Stomach smooth muscle (tissue), 2 donors: Measurements from ENCODE around the gene CEP112.

Experiments used
- H3K27ac ChIP-seq: one replicate; pipeline ENCODE4 v1.7.0; 2013; ENCODE audit warnings: mild to moderate bottlenecking, low read length, inconsistent platforms
- H3K27me3 ChIP-seq, 2 donors: one replicate each; pipeline ENCODE4 v1.7.0; 2013; ENCODE audit warnings: low read length in 2 of 2; ENCODE audit not compliant: insufficient read depth in 2 of 2, control insufficient read depth in 1 of 2
- H3K36me3 ChIP-seq, 2 donors: one replicate each; pipeline ENCODE4 v1.7.0; 2013; ENCODE audit warnings: low read length in 2 of 2; ENCODE audit not compliant: control insufficient read depth in 2 of 2, insufficient read depth in 2 of 2
- H3K4me1 ChIP-seq: one replicate; pipeline ENCODE4 v1.7.0; 2013; ENCODE audit warnings: low read length; ENCODE audit not compliant: control insufficient read depth, insufficient read depth
- H3K4me3 ChIP-seq, 2 donors: one replicate each; pipeline ENCODE4 v1.7.0; 2013; ENCODE audit warnings: low read length in 2 of 2
- H3K9ac ChIP-seq, 2 donors: one replicate each; pipeline ENCODE4 v1.7.0; 2013; ENCODE audit warnings: low read length in 2 of 2, mild to moderate bottlenecking in 1 of 2
- H3K9me3 ChIP-seq, 2 donors: one replicate each; pipeline ENCODE4 v1.7.0; 2013; ENCODE audit warnings: low read length in 2 of 2; ENCODE audit not compliant: control insufficient read depth in 2 of 2
- donor health status: healthy.
- donor health status: Pancreatic carcinoma.

CEP112 gene

GRCh38 chr17:66227212-66228045, 35.5 kb upstream of the CEP112 start:
- H3K4me1 ChIP-seq = no peaks in the 10 kb centered on the region
- H3K9ac ChIP-seq = no peak overlapping the region
- H3K9me3 ChIP-seq = no peaks in the 10 kb centered on the region
- H3K36me3 ChIP-seq = no peaks in the 10 kb centered on the region
- H3K27me3 ChIP-seq = no peaks in the 10 kb centered on the region
- no peak overlapping the region for H3K27ac ChIP-seq
- no peak overlapping the region for H3K4me3 ChIP-seq

GRCh38 chr17:66222798-66223350, 30.9 kb upstream of the CEP112 start:
- Histone ChIP-seq H3K4me1 (no peaks in the 10 kb centered on the region), H3K27me3 (no peaks in the 10 kb centered on the region), H3K9ac (no peak overlapping the region), H3K27ac (no peak overlapping the region), H3K9me3 (no peaks in the 10 kb centered on the region), H3K4me3 (no peak overlapping the region), H3K36me3 (no peaks in the 10 kb centered on the region)

- no peaks in the 10 kb centered on the region for H3K9me3 ChIP-seq
- no peak overlapping the region for H3K4me3 ChIP-seq
- no peak overlapping the region for H3K27ac ChIP-seq
- H3K27me3 ChIP-seq = no peaks in the 10 kb centered on the region
- H3K4me1 ChIP-seq = no peaks in the 10 kb centered on the region
- no peaks in the 10 kb centered on the region for H3K36me3 ChIP-seq
- no peak overlapping the region for H3K9ac ChIP-seq
Observed at GRCh38 chr17:66221755-66222530, 30.0 kb upstream of the CEP112 start.

DNA sequence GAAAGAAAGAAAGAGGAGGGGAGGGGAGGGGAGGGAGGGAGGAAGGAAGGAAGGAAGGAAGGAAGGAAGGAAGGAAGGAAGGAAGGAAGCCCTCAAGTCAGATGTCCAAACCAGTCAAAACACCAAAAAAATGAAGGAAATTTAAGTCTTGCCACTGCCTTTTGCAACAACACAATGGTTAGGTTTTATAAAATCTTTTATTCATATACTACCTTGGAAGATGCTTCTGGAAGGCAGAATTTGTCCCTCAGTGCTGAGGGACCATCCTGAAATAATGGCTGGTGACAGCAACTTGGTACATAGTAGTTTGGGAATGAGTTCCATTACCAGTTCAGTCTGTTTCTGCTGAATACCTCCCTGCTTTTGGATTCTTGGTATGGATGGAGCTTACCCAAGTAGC, 29.4 kb upstream of the CEP112 start:
- no peaks in the 10 kb centered on the region for H3K9me3 ChIP-seq
- H3K4me3 ChIP-seq = no peak overlapping the region
- H3K27ac ChIP-seq = no peak overlapping the region
- no peaks in the 10 kb centered on the region for H3K4me1 ChIP-seq
- no peaks in the 10 kb centered on the region for H3K27me3 ChIP-seq
- no peak overlapping the region for H3K9ac ChIP-seq
- no peaks in the 10 kb centered on the region for H3K36me3 ChIP-seq

- Histone ChIP-seq H3K27ac (no peak overlapping the region), H3K4me3 (no peak overlapping the region), H3K27me3 (no peaks in the 10 kb centered on the region), H3K9ac (no peak overlapping the region), H3K9me3 (no peaks in the 10 kb centered on the region), H3K36me3 (no peaks in the 10 kb centered on the region), H3K4me1 (no peaks in the 10 kb centered on the region)
Observed at GRCh38 chr17:66220079-66220835, 28.3 kb upstream of the CEP112 start.

DNA sequence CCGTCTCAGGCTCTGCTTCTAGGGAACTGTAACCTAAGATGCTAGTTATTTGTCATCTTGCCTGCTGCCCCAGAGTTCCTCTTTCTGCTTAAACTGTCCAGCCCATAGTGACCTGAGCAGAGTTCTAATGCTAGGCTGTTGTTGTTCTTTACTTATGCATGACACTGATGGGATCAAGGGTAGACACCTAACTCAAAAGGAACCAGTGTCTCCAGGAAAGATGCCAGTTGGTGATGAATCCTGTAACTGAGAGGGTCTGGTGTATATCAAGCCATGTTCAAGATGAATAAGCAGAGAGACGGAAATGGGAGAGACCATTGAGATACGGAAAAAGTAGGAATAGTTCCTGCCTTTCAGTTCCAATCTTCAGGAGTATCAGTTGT, 23.6 kb upstream of the CEP112 start:
- Histone ChIP-seq H3K4me3 (no peak overlapping the region), H3K27ac (no peak overlapping the region), H3K36me3 (no peaks in the 10 kb centered on the region), H3K4me1 (no peaks in the 10 kb centered on the region), H3K9ac (no peak overlapping the region), H3K9me3 (no peaks in the 10 kb centered on the region), H3K27me3 (no peaks in the 10 kb centered on the region)

DNA sequence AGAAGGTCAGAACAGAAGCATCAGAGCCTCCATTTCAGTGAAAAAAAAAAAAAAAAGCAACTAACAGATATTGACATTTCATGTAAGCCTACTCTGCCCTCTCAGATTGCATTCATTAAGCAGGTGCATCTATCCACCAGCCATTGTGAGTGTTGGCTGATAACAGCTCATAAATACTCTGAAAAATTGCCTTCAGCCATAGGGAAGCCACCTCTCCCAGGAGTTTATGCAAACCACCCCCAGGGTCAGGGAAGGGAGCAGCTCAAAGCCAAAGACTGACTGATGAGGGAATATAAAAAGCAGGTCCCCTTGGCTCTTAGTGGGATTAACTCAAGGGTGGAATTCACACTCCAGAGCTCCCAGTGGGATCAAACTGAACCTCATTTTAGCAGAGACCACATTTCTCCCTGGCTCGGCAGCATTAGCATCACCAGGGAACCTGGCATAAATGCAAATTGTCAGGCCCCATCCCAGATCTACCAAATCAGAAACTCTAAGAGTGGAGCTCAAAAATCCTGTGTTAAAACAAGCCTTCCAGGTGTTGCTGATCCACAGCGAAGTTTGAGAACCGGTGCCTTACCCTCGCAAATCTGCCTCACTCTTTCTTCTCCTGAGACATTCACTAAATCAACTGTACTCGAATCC, 23.1 kb upstream of the CEP112 start:
- Histone ChIP-seq H3K27me3 (no peaks in the 10 kb centered on the region), H3K9ac (no peak overlapping the region), H3K4me1 (no peaks in the 10 kb centered on the region), H3K9me3 (no peaks in the 10 kb centered on the region), H3K27ac (no peak overlapping the region), H3K36me3 (no peaks in the 10 kb centered on the region), H3K4me3 (no peak overlapping the region)

DNA sequence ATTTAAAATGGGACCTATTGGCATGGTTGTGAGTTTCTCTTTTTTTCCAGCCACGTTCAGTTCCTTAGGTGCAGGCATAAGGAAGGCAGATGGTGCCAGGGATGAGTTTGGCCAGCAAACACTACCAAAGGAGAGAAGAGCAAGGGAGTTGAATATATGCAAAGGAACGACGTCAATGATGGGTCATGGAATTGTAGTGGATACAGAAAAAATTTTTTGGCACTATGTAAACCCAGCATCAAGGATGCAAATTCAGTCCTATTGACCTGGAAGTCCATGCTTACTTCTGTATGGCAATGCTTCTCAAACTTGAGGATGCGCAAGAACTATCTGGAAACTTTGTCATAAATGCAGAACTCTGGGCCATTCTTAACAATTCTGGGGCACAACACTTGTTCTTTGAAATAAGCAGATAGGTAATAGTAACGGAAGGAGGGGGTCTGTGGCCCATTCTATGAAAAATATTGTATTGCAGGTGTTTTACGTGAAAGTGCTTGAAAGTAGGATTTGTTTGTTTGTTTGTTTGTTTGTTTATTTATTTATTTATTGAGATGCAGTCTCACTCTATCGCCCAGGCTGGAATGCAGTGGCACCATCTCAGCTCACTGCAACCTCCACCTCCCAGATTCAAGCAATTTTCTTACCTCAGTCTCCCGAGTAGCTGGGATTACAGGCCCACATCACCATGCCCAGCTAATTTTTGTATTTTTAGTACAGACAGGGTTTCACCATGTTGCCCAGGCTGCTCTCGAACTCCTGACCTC, 19.3 kb upstream of the CEP112 start:
- Histone ChIP-seq H3K27me3 (no peaks in the 10 kb centered on the region), H3K9me3 (no peaks in the 10 kb centered on the region), H3K27ac (no peak overlapping the region), H3K36me3 (no peaks in the 10 kb centered on the region), H3K4me3 (no peak overlapping the region), H3K9ac (no peak overlapping the region), H3K4me1 (no peaks in the 10 kb centered on the region)

- Histone ChIP-seq H3K27ac (no peak overlapping the region), H3K27me3 (no peaks in the 10 kb centered on the region), H3K9ac (no peak overlapping the region), H3K36me3 (no peaks in the 10 kb centered on the region), H3K4me1 (no peaks in the 10 kb centered on the region), H3K4me3 (no peak overlapping the region), H3K9me3 (no peaks in the 10 kb centered on the region)
Observed at GRCh38 chr17:66210208-66210574, 18.3 kb upstream of the CEP112 start.

DNA sequence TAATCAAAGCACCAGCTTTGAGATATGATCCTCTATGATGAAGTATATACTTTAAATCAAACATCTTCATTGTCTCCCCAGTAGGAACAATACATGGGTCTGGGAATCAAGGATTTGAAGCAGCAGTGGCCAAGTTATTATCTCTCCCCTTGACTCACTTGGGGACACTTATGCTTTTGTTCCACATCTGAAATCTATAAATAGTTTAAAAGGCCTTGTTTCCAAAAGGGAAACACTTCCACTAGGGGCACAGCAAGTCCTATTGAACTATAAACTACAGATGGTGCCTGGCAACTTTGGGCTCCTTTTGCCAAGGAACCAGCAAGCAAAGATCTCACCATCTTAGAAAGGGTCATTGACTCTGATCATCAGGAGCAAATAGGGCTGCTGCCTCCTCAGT, 16.0 kb upstream of the CEP112 start:
- H3K4me3 ChIP-seq = no peak overlapping the region
- H3K9ac ChIP-seq = no peak overlapping the region
- no peaks in the 10 kb centered on the region for H3K36me3 ChIP-seq
- no peak overlapping the region for H3K27ac ChIP-seq
- no peaks in the 10 kb centered on the region for H3K9me3 ChIP-seq
- no peaks in the 10 kb centered on the region for H3K4me1 ChIP-seq
- no peaks in the 10 kb centered on the region for H3K27me3 ChIP-seq
